ENCODE data around the gene SIAH1. TPM values are rescaled to one million over a fixed set of nuclear protein-coding genes. Genes with fewer than 3 reads are reported as not detected.

Gene SIAH1
- total RNA-seq, 1 experiment from 2014 or later, result 29.9 TPM

- Mint-ChIP-seq H3K27ac (peak overlapping the region; percentile 57; the same call in 1 of the 2 replicates), H3K27me3 (ENCODE audit: low read depth) (no peaks in the 10 kb centered on the region), H3K4me3 (no peak overlapping the region), H3K4me1 (peaks cover 35% of the 10 kb centered on the region), H3K9me3 (no peaks in the 10 kb centered on the region), H3K36me3 (peaks cover 6% of the 10 kb centered on the region)
- DNase-seq (ENCODE audit: low spot score) (no peak), ATAC-seq (no peak)
- POLR2A ChIA-PET, result no interaction called here
- CTCF ChIA-PET, result interaction anchor here (0.8 kb wide), 2 partner anchors 262 to 269 kb away, joined by 3 read pairs; no protein-coding TSS in a partner anchor
- TF ChIP-seq OVOL2 (CRISPR knock-in tag; IDR thresholded peaks at IDR 0.05; ENCODE audit: borderline replicate concordance), result no peak
- no peak for TF ChIP-seq ESRRA (CRISPR knock-in tag; IDR thresholded peaks at IDR 0.05; ENCODE audit: borderline replicate concordance)
- no peak for TF ChIP-seq CTCF (IDR thresholded peaks at IDR 0.05)
Observed at GRCh38 chr16:48361540-48362144, 23.6 kb downstream of the SIAH1 start.

- Mint-ChIP-seq H3K4me3 (no peak overlapping the region), H3K4me1 (peaks cover 32% of the 10 kb centered on the region), H3K9me3 (no peaks in the 10 kb centered on the region), H3K27me3 (ENCODE audit: low read depth) (no peaks in the 10 kb centered on the region), H3K36me3 (peaks cover 6% of the 10 kb centered on the region), H3K27ac (no peak overlapping the region)
- ATAC-seq (no peak), DNase-seq (ENCODE audit: low spot score) (no peak)
- no peak for TF ChIP-seq FOXK1 (CRISPR knock-in tag; IDR thresholded peaks at IDR 0.05)
- no peak for TF ChIP-seq FOXP4 (CRISPR knock-in tag; IDR thresholded peaks at IDR 0.05)
- TF ChIP-seq CBFB (CRISPR knock-in tag; IDR thresholded peaks at IDR 0.05; ENCODE audit: low read depth), result no peak
- TF ChIP-seq ZNF138 (CRISPR knock-in tag; conservative IDR thresholded peaks at IDR 0.05), result no peak
- TF ChIP-seq TEAD4 (CRISPR knock-in tag; IDR thresholded peaks at IDR 0.05), result no peak
- POLR2A ChIA-PET, result no interaction called here
- CTCF ChIA-PET, result interaction anchor here (0.8 kb wide), 1 partner anchor 269 kb away, joined by 3 read pairs; no protein-coding TSS in a partner anchor
Observed at GRCh38 chr16:48361012-48361411, 24.2 kb downstream of the SIAH1 start.

- Mint-ChIP-seq H3K27ac (no peak overlapping the region), H3K4me3 (no peak overlapping the region), H3K9me3 (no peaks in the 10 kb centered on the region), H3K36me3 (peaks cover 10% of the 10 kb centered on the region), H3K4me1 (peaks cover 25% of the 10 kb centered on the region), H3K27me3 (ENCODE audit: low read depth) (no peaks in the 10 kb centered on the region)
- ChIA-PET POLR2A (interaction anchor here (1.0 kb wide), 1 partner anchor 20 kb away, joined by 4 read pairs; no protein-coding TSS in a partner anchor), CTCF (no interaction called here)
- DNase-seq (ENCODE audit: low spot score) (no peak), ATAC-seq (no peak)
- no peak for TF ChIP-seq CREM (CRISPR knock-in tag; IDR thresholded peaks at IDR 0.05)
- TF ChIP-seq KAT7 (CRISPR knock-in tag; IDR thresholded peaks at IDR 0.05; ENCODE audit: borderline replicate concordance), result no peak
- no peak for TF ChIP-seq ZNF232 (CRISPR knock-in tag; IDR thresholded peaks at IDR 0.05)
- no peak for TF ChIP-seq ZNF416 (CRISPR knock-in tag; IDR thresholded peaks at IDR 0.05)
- no peak for TF ChIP-seq AR (CRISPR knock-in tag; IDR thresholded peaks at IDR 0.05)
- no peak for TF ChIP-seq ZMAT4 (CRISPR knock-in tag; IDR thresholded peaks at IDR 0.05)
- no peak for TF ChIP-seq TEAD4 (CRISPR knock-in tag; IDR thresholded peaks at IDR 0.05)
- no peak for TF ChIP-seq ELF4 (CRISPR knock-in tag; IDR thresholded peaks at IDR 0.05; ENCODE audit: low read depth)
- no peak for TF ChIP-seq PRDM15 (CRISPR knock-in tag; IDR thresholded peaks at IDR 0.05)
- TF ChIP-seq ZNF425 (CRISPR knock-in tag; conservative IDR thresholded peaks at IDR 0.05), result no peak
- TF ChIP-seq MAX (CRISPR knock-in tag; IDR thresholded peaks at IDR 0.05), result no peak
Observed at GRCh38 chr16:48359983-48360382, 25.2 kb downstream of the SIAH1 start.

Measured in WTC11 (cell line).